OCI-LY1 (cell line): ENCODE results near the gene ZNF362.

Experiments used
- CTCF ChIP-seq: fragments of 200-600 bp; sonication (generic), shearing (Covaris generic); IDR thresholded peaks from 2 replicates; pipeline ENCODE4 v1.5.1; 2017; ENCODE audit warnings: mild to moderate bottlenecking, antibody characterized with exemption, low read length, moderate library complexity, mixed read lengths
- EZH2 ChIP-seq: fragments of 200-600 bp; sonication (generic), shearing (Covaris generic); IDR thresholded peaks from 2 replicates; pipeline ENCODE4 v1.8.0; 2017; ENCODE audit warnings: borderline replicate concordance, mixed run types, mild to moderate bottlenecking, antibody characterized with exemption, low read length, moderate library complexity, mixed read lengths

- TF ChIP-seq CTCF (no peak), EZH2 (no peak)
Measured at GRCh38 chr1:33348676-33349080, 92.4 kb downstream of the ZNF362 start.
